SK-N-SH (cell line): ENCODE results near the gene TNFRSF21.

Experiments used
- FOXM1 ChIP-seq: IDR thresholded peaks from 2 replicates; pipeline ENCODE4 v1.4.0; 2012; ENCODE audit warnings: low read depth, mild to moderate bottlenecking
- TAF1 ChIP-seq: IDR thresholded peaks from 2 replicates; pipeline ENCODE4 v1.6.1; 2012; ENCODE audit warnings: low read depth, mild to moderate bottlenecking, low read length, moderate library complexity, borderline replicate concordance
- YY1 ChIP-seq: IDR thresholded peaks from 2 replicates; pipeline ENCODE4 v1.4.0; 2012; ENCODE audit warnings: low read depth, mild to moderate bottlenecking
- TF ChIP-seq, protein P1 (sequence below): fragments of 200-600 bp; sonication (generic); IDR thresholded peaks from 2 replicates; pipeline ENCODE4 v1.6.1; 2017; ENCODE audit warnings: antibody characterized with exemption, mild to moderate bottlenecking, moderate library complexity

DNA sequence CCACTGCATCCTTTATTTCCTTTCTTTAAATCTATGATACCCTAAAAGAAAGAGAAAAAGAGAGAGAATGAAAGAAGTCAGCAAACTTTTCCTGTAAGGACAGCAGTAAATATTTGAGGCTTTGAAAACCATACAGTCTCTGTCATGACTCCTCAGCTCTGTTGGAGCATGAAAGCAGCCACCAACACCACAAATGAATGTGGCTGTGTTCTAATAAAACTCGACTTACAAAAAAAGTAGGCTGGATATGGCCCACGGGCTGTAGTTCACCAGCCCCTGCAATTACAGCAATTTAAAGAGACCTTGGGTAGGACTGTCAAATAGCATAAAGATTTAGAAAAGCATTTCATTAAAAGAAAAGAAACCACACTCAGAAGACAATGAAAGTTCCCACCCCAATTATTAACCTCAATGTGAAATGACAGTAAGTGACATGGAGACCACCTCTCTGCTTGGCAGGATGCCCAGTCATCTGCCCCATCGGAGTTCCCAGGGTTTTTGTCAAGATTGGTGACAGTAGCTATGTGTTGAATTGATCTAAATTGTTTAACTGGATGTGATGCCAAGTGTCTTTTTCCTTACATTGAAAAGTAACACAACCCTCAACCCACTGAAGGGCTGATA, 50.9 kb downstream of the TNFRSF21 start:
- TF ChIP-seq, protein P1, sequence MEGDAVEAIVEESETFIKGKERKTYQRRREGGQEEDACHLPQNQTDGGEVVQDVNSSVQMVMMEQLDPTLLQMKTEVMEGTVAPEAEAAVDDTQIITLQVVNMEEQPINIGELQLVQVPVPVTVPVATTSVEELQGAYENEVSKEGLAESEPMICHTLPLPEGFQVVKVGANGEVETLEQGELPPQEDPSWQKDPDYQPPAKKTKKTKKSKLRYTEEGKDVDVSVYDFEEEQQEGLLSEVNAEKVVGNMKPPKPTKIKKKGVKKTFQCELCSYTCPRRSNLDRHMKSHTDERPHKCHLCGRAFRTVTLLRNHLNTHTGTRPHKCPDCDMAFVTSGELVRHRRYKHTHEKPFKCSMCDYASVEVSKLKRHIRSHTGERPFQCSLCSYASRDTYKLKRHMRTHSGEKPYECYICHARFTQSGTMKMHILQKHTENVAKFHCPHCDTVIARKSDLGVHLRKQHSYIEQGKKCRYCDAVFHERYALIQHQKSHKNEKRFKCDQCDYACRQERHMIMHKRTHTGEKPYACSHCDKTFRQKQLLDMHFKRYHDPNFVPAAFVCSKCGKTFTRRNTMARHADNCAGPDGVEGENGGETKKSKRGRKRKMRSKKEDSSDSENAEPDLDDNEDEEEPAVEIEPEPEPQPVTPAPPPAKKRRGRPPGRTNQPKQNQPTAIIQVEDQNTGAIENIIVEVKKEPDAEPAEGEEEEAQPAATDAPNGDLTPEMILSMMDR: no peak
- TF ChIP-seq TAF1: no peak
- TF ChIP-seq YY1: no peak
- TF ChIP-seq FOXM1: no peak
